Heart left ventricle (tissue), 16 donors: ENCODE results near the gene TMEM176B. TPM values are rescaled to one million over a fixed set of nuclear protein-coding genes. Genes with fewer than 3 reads are reported as not detected.
A peak's percentile ranks its signal among the peaks of the same experiment; 100 is the strongest.

Source experiments
- ATAC-seq, 4 donors: fragments of 200-7000 bp; cut with Tn5 transposase; one replicate each; pipeline ENCODE4 v1.9.1; 2020 to 2022; ENCODE audit warnings: moderate library complexity in 4 of 4, mild to moderate bottlenecking in 3 of 4, moderate number of reproducible peaks in 1 of 4
- DNase-seq, 5 donors: peaks; one replicate each; pipeline ENCODE4 v3.0.0-alpha.2; 2020
- H3K27ac ChIP-seq, 12 donors: fragments of 200-600 bp; sonication (generic) in 4 of 12; one replicate each; pipeline versions ENCODE4 v1.5.0 to v1.8.0; 2016 to 2022; ENCODE audit warnings: mild to moderate bottlenecking in 2 of 12
- H3K27me3 ChIP-seq, 9 donors: fragments of 200-600 bp; sonication (generic) in 2 of 9; one replicate each; pipeline versions ENCODE4 v1.5.1 to v1.8.0; 2016 to 2022; ENCODE audit warnings: mild to moderate bottlenecking in 3 of 9
- H3K36me3 ChIP-seq, 9 donors: fragments of 200-600 bp; sonication (generic) in 2 of 9; one replicate each; pipeline versions ENCODE4 v1.5.0 to v1.8.0; 2018 to 2022; ENCODE audit warnings: mild to moderate bottlenecking in 2 of 9
- H3K4me1 ChIP-seq, 12 donors: fragments of 200-600 bp; sonication (generic) in 4 of 12; one replicate each; pipeline versions ENCODE4 v1.5.0 to v1.8.0; 2016 to 2022; ENCODE audit warnings: mild to moderate bottlenecking in 3 of 12
- H3K4me3 ChIP-seq, 12 donors: fragments of 200-600 bp; sonication (generic) in 4 of 12; one replicate each; pipeline versions ENCODE4 v1.5.0 to v1.8.0; 2017 to 2022; ENCODE audit warnings: mild to moderate bottlenecking in 9 of 12, moderate library complexity in 4 of 12
- H3K9me3 ChIP-seq, 12 donors: fragments of 200-600 bp; sonication (generic) in 4 of 12; one replicate each; pipeline versions ENCODE4 v1.5.0 to v1.8.0; 2016 to 2022; ENCODE audit warnings: mild to moderate bottlenecking in 1 of 12
- POLR2A ChIP-seq, 2 donors: fragments of 450-650 bp; IDR thresholded peaks; one replicate each; pipeline ENCODE4 v1.6.1; 2017; ENCODE audit warnings: antibody characterized with exemption in 2 of 2, mild to moderate bottlenecking in 2 of 2, moderate library complexity in 2 of 2
- WGBS, 4 donors: extraction: QIAGEN DNeasy Blood & Tissue Kit in 2 of 4; methylation state at CpG; one replicate each; pipeline versions ENCODE4 v1.1.5 to v1.1.7; 2013 to 2018; 5-methylcytosine and 5-hydroxymethylcytosine counted together
- intact Hi-C, 10 donors: fragments of 100-400 bp; cut with DNase I; formaldehyde crosslinking; loops; one replicate each; pipeline versions ENCODE4 v1.11.1 to v1.14.2; 2022
- polyA plus RNA-seq, 2 donors: library from polyadenylated mRNA; stranded (reverse); fragments of 200-250 nt; gene quantifications; one replicate each; pipeline ENCODE4 v1.2.3, GENCODE V29; 2013
- total RNA-seq, 9 donors: library from RNA; depleted of rRNA in 2 of 9; stranded (reverse); fragments of >200 nt in 2 of 9; fragmentation: NEBNext Ultra II Directional in 3 of 9; extraction: Animal tissue kit (Norgen Biotek cat#: 25700) in 3 of 9; gene quantifications; one replicate each; pipeline versions ENCODE4 v1.1.0 to v1.2.4, GENCODE V29; 2016 to 2023
- TF ChIP-seq, protein P1 (sequence below), 12 donors: fragments of 200-600 bp; sonication (generic) in 4 of 12; IDR thresholded peaks; one replicate each; pipeline versions ENCODE4 v1.5.0 to v1.8.0; 2018 to 2022; ENCODE audit warnings: antibody characterized with exemption in 12 of 12, mild to moderate bottlenecking in 5 of 12
- donor health status: ischemic (EF 13 %, LVEDD 7.1; RV severe dilation, severe dysfunction).
- donor health status: healthy with polysubstance abuse.
- donor health status: DM: no; HTN: yes; CAD: no.
- donor health status: DM: no; HTN: no; CAD: no.
- donor health status: ischemic (EF 25% LVEDD 6.9; RV normal size, moderate dysfunction).
- donor health status: ischemic (EF 25% LVEDD 5.7; RV mildly dilated, moderate dysfunction).
- donor health status: healthy.
- donor health status: DM: yes; HTN: yes; CAD: no.
- donor health status: ischemic (EF 35%, LVEDD 5.7; RV mildly dilated, moderate dysfunction).
- donor health status: nonischemic (EF 11% LVEDD 7.7; RV severe dilation, severe dysfunction).
- donor health status: DM: yes; HTN: yes; CAD: no.
- donor health status: PGD.
- donor health status: ischemic (EF 29% LVEDD 5.4; RV normal size, mild dysfunction).
- donor health status: nonischemic (EF 23%, LVEDD 6.1; RV moderate dilation, normal function).

The TMEM176B gene
- total and polyA plus RNA-seq, 11 donors = 18.9 to 137 (median 84.3) TPM

DNA sequence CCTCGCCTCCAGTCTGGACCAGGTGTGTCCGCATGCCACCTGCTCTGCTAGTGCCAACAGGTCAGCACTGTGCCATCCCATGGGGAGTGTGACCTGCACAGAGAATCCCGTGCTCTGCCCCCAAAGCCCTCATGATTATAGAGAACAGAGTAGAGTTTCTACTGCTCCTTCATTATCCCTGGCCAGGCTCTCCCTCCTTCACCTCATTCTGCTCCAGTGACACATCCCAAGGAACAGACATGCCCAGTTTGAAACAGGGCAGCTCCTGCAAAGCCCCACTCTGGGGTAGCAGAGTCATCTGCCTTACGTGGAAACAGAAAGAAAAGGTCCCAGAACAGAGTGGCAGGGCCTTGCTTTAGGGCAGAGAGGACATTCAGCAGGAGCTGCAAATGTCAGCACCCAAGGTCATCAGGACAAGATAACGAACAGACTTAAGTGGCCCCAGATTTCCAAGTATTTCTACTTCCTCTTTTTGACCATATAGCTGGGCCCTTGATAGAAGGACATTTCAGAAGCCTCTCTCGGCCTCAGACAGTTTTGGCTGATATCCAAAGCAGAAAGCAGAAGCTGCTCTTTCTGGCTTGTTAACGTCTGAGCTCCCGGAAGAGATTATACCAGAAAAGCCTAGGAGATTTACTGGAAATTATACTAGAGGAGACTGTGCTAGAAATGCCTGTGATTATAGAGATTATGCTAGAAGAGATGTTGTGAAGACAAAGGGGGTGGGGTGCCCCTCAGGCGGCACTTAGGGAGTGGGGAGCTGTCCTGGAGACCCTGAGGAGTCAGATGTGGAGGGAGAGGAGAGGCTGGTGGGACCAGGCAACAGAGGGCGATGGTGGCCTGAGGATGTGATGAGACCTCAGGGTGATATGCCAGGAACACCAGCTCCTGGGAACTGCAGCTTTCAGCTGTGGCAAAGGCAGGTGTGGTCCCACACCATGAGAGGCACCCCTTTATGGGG, 12.6 kb downstream of the TMEM176B start:
- Histone ChIP-seq H3K4me1 (peaks cover 4 to 68% (median 49%) of the 10 kb centered on the region in 12 donors), H3K4me3 (peak overlapping the region in 1 of 12 donors; percentile 17), H3K9me3 (no peaks in the 10 kb centered on the region), H3K27ac (peak overlapping the region; percentile 68 to 95 (median 82)), H3K27me3 (no peaks in the 10 kb centered on the region), H3K36me3 (peaks cover 0 to 7% (median 0%) of the 10 kb centered on the region in 9 donors)
- peak; percentile 36 to 58 (median 38) for ATAC-seq
- intact Hi-C loops = loop anchor here in 6 of 10 donors (5.0 to 10.0 kb wide), 5 partner anchors 40 to 205 kb away; partner anchors contain the start of genes KCNH2 (in 1 of the 6) and NOS3 (in 1 of the 6)
- TF ChIP-seq, protein P1, sequence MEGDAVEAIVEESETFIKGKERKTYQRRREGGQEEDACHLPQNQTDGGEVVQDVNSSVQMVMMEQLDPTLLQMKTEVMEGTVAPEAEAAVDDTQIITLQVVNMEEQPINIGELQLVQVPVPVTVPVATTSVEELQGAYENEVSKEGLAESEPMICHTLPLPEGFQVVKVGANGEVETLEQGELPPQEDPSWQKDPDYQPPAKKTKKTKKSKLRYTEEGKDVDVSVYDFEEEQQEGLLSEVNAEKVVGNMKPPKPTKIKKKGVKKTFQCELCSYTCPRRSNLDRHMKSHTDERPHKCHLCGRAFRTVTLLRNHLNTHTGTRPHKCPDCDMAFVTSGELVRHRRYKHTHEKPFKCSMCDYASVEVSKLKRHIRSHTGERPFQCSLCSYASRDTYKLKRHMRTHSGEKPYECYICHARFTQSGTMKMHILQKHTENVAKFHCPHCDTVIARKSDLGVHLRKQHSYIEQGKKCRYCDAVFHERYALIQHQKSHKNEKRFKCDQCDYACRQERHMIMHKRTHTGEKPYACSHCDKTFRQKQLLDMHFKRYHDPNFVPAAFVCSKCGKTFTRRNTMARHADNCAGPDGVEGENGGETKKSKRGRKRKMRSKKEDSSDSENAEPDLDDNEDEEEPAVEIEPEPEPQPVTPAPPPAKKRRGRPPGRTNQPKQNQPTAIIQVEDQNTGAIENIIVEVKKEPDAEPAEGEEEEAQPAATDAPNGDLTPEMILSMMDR (IDR thresholded peaks at IDR 0.05) = peak in 4 of 12 donors; percentile 9 to 21 (median 14)
- TF ChIP-seq POLR2A (IDR thresholded peaks at IDR 0.05) = no peak
- DNase-seq = peak in 2 of 5 donors; percentile 45
- 33 to 40% (median 36%) methylated on average over 10 of the region's 10 CpGs for WGBS, 4 donors

DNA sequence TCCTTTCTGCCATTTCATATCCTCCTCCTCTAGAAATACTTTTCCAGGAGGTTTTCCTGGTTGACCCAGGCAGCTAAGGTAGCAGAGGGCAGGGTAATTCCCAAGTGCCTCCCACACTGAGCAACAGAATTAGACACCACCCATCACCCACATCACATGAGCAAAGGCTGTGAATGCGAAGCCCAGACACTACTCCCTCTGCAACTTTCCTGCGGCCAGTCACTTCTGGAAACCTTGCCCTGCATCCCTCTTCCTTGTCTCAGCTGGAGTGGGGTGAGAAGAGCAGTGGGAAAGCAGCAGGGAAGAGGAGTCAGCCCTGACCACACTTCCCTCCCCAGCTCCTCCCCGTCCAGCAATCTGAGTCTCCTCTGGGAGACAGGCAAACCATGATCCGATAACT, 15.2 kb downstream of the TMEM176B start:
- Histone ChIP-seq H3K27me3 (no peaks in the 10 kb centered on the region), H3K9me3 (no peaks in the 10 kb centered on the region), H3K27ac (peak overlapping the region in 9 of 12 donors; percentile 10 to 95 (median 67)), H3K4me3 (no peak overlapping the region), H3K4me1 (peaks cover 4 to 77% (median 47%) of the 10 kb centered on the region in 12 donors), H3K36me3 (no peaks in the 10 kb centered on the region)
- 27 to 48% (median 37%) methylated on average over 4 of the region's 4 CpGs for WGBS, 4 donors
- TF ChIP-seq, protein P1 (IDR thresholded peaks at IDR 0.05) = no peak
- no peak for TF ChIP-seq POLR2A (IDR thresholded peaks at IDR 0.05)
- DNase-seq (peak in 3 of 5 donors; percentile 36 to 51 (median 45)), ATAC-seq (peak in 3 of 4 donors; percentile 38 to 56 (median 49))
- intact Hi-C loops = loop anchor here in 8 of 10 donors (5.0 to 10.0 kb wide), 6 partner anchors 42 to 207 kb away; partner anchors contain the start of genes KCNH2 (in 1 of the 8) and NOS3 (in 1 of the 8)

DNA sequence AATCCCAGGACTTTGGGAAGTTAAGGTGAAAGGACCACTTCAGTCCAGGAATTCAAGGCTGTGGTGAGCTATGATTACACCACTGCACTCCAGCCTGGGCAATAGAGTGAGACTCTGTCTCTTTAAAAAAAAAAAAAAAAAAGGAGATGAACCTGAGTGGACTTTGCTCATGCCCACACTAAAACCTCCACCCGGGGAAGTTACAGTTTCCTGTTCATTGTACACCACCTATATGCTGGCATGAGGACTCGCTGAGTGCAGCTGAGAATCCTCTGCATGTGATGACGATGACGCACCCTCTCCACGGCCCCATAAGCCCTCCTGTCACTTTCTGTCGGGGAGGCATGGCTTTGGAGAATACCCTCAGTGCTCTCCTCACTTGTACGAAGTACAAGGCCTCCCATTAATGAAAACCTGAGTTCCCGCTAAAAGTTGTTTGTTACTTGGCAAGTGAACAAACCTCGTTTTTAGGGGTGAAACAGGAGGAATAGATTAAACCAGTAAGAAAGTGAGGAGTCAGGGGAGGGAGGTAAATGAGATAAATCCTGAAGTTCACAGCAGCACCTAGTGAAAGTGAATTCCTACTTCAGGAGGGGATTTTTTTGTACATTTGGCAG, 15.9 kb downstream of the TMEM176B start:
- H3K9me3 ChIP-seq = no peaks in the 10 kb centered on the region
- H3K36me3 ChIP-seq = no peaks in the 10 kb centered on the region
- no peak for DNase-seq
- peak overlapping the region in 8 of 12 donors; percentile 10 to 95 (median 70) for H3K27ac ChIP-seq
- H3K4me1 ChIP-seq = peaks cover 4 to 76% (median 47%) of the 10 kb centered on the region in 12 donors
- intact Hi-C loops = loop anchor here in 5 of 10 donors (5.0 to 10.0 kb wide), 4 partner anchors 93 to 203 kb away; partner anchors contain the start of gene KCNH2 (in 1 of the 5)
- no peak for ATAC-seq
- H3K4me3 ChIP-seq = no peak overlapping the region
- no peak for TF ChIP-seq POLR2A (IDR thresholded peaks at IDR 0.05)
- H3K27me3 ChIP-seq = no peaks in the 10 kb centered on the region
- WGBS, 4 donors = 65 to 67% (median 66%) methylated on average over 9 of the region's 9 CpGs

DNA sequence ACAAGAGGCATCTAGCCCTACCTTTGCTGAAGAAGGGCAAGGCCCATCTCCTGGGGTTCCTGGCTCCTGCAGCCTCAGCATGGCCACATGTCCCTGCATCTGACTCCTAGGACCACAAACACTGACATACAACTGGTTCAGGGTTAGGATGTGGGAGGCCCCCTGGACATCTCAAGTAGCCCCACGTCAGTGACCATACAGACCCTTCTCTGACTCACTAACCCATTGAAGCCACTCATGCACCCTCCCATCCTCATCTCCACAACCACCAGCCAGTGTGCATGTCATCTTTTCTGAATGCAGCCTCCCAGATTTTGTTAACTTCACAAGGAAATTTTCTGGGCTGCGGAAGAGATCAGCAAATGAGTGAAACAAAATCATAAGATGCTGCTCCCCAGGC, 18.2 kb downstream of the TMEM176B start:
- Histone ChIP-seq H3K4me1 (peaks cover 0 to 63% (median 24%) of the 10 kb centered on the region in 12 donors), H3K36me3 (no peaks in the 10 kb centered on the region), H3K4me3 (no peak overlapping the region), H3K9me3 (no peaks in the 10 kb centered on the region), H3K27ac (no peak overlapping the region), H3K27me3 (no peaks in the 10 kb centered on the region)
- TF ChIP-seq, protein P1 (IDR thresholded peaks at IDR 0.05) = no peak
- TF ChIP-seq POLR2A (IDR thresholded peaks at IDR 0.05) = no peak
- 97 to 100% (median 98%) methylated on average over 2 of the region's 2 CpGs for WGBS, 4 donors
- intact Hi-C loops = loop anchor here in 6 of 10 donors (2.0 to 10.0 kb wide), 5 partner anchors 95 to 205 kb away; partner anchors contain the start of gene KCNH2 (in 1 of the 6)
- DNase-seq = no peak
- no peak for ATAC-seq
